GM21723 (cell line): ENCODE data around the gene EPHA6.

Experiments used
- ATAC-seq: cut with Tn5 transposase; IDR thresholded peaks from one replicate; pipeline ENCODE4 v1.9.1; 2021; ENCODE audit warnings: mild to moderate bottlenecking, moderate library complexity; ENCODE audit not compliant: unreplicated experiment

The EPHA6 gene

GRCh38 chr3:96813820-96814650 lies at the start of gene EPHA6:
TSS of gene EPHA6 (plus strand) at chr3:96814594.
- ATAC-seq, result peak; percentile 23

GRCh38 chr3:96776818-96777217 lies 37.6 kb upstream of the EPHA6 start:
- ATAC-seq, result no peak

GRCh38 chr3:96779810-96780209 lies 34.6 kb upstream of the EPHA6 start:
- ATAC-seq, result no peak

- no peak for ATAC-seq
Observed at GRCh38 chr3:96796101-96796500, 18.3 kb upstream of the EPHA6 start.

- no peak for ATAC-seq
Observed at GRCh38 chr3:96803870-96804269, 10.5 kb upstream of the EPHA6 start.

- ATAC-seq, result no peak
Observed at GRCh38 chr3:96806341-96806740, 8.1 kb upstream of the EPHA6 start.

- ATAC-seq, result peak; percentile 98
Observed at GRCh38 chr3:96813134-96813819, 1.1 kb upstream of the EPHA6 start.

GRCh38 chr3:96814651-96815567 lies 515 bp downstream of the EPHA6 start:
- ATAC-seq, result no peak

- no peak for ATAC-seq
Observed at GRCh38 chr3:96831175-96831574, 16.8 kb downstream of the EPHA6 start.

- ATAC-seq, result no peak
Observed at GRCh38 chr3:96833301-96833700, 18.9 kb downstream of the EPHA6 start.

- ATAC-seq, result no peak
Observed at GRCh38 chr3:96836153-96836915, 21.9 kb downstream of the EPHA6 start.

GRCh38 chr3:96843505-96844203 lies 29.3 kb downstream of the EPHA6 start:
- no peak for ATAC-seq

GRCh38 chr3:96844204-96844514 lies 29.8 kb downstream of the EPHA6 start:
- no peak for ATAC-seq

- no peak for ATAC-seq
Observed at GRCh38 chr3:96852849-96853248, 38.5 kb downstream of the EPHA6 start.

GRCh38 chr3:96860882-96861281 lies 46.5 kb downstream of the EPHA6 start:
- ATAC-seq, result no peak

- ATAC-seq, result no peak
Observed at GRCh38 chr3:96863129-96863740, 48.8 kb downstream of the EPHA6 start.

- ATAC-seq, result no peak
Observed at GRCh38 chr3:96865605-96866004, 51.2 kb downstream of the EPHA6 start.

GRCh38 chr3:96869316-96869715 lies 54.9 kb downstream of the EPHA6 start:
- ATAC-seq, result no peak

GRCh38 chr3:96877510-96877909 lies 63.1 kb downstream of the EPHA6 start:
- no peak for ATAC-seq

- ATAC-seq, result no peak
Observed at GRCh38 chr3:96900031-96900430, 85.6 kb downstream of the EPHA6 start.
